NT2/D1 (cell line): ENCODE measurements around the gene ELOVL4.

Source experiments
- DNase-seq: peaks from one replicate; pipeline ENCODE4 v3.0.0-alpha.2; 2011; ENCODE audit warnings: low read depth, low spot score
- H3K27me3 ChIP-seq: 2 replicates; pipeline ENCODE4 v1.6.0; 2011; ENCODE audit warnings: mild to moderate bottlenecking; ENCODE audit not compliant: insufficient read length, insufficient read depth
- H3K36me3 ChIP-seq: 2 replicates; pipeline ENCODE4 v1.6.1; 2011; ENCODE audit warnings: mild to moderate bottlenecking, low read length, mixed read lengths; ENCODE audit not compliant: insufficient read depth, insufficient read length
- H3K4me1 ChIP-seq: 2 replicates; pipeline ENCODE4 v1.5.1; 2011; ENCODE audit not compliant: insufficient read depth, insufficient read length
- H3K4me3 ChIP-seq: 2 replicates; pipeline ENCODE4 v1.5.1; 2011; ENCODE audit warnings: low read depth; ENCODE audit not compliant: insufficient read length
- H3K9ac ChIP-seq: 2 replicates; pipeline ENCODE4 v1.6.0; 2011; ENCODE audit warnings: low read depth; ENCODE audit not compliant: insufficient read length
- H3K9me3 ChIP-seq: 2 replicates; pipeline ENCODE4 v1.5.1; 2011; ENCODE audit warnings: mild to moderate bottlenecking, low read length; ENCODE audit not compliant: insufficient read depth
- SUZ12 ChIP-seq: IDR thresholded peaks from 2 replicates; pipeline ENCODE4 v1.6.1; 2011; ENCODE audit not compliant: insufficient read length, insufficient read depth; ENCODE audit errors: extremely low read depth
- YY1 ChIP-seq: IDR thresholded peaks from 2 replicates; pipeline ENCODE4 v1.6.1; 2011; ENCODE audit not compliant: insufficient read length, insufficient read depth
- ZNF274 ChIP-seq: IDR thresholded peaks from 2 replicates; pipeline ENCODE4 v1.6.1; 2011; ENCODE audit warnings: mild to moderate bottlenecking, low read depth, low read length

Gene ELOVL4

DNA sequence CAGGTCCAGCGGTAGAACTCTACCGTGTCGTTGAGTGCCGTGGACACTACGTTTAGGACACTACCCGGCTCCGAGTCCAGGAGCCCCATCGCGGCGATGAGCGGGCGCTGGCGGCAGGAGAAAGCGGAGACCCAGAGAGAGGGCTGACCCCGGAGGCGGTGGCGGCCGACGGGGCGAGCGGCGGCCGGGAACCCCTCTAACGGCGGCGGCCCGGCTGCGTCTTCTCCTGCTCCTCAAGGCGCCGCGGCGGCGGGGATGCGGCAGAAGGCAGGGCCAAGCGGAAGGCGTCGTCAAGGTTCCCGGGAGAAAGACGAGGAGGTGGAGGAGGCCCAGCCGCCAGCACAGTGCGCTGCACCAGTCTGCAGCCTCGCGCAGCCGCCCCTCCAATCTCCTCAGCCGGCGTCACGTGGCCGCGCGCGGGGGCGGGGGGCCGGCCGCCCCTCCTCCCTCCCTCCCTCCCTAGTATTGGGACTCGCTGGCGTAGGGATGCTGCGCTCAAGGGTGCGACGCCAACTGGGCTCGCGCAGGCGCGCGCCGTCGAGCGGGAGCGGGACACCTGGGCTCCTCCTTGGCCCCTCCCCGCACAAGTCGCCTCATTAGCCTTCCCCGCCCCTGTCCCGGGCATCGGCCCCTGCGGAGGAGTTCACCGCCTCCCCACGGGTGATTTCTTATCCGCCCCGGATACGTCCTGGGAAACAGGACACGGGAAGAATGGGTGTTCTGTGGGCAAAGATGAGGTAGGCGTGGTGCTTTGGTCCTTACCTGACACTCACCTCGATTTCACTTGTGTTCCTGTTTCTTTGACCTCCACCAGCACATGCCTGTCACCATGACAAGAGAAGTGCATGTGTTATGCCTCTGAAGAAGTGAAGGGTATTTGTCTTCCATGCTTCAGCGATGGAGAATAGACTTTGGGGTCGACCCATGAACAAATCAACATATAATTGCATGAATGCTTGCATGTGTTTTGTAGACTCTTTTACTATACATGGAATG is at the start of gene ELOVL4:
Gene ELOVL4 (minus strand): TSS at position 363 of the 996 bp plus-strand sequence. CDS start 274 bp downstream, at position 89.
- H3K27me3 ChIP-seq, result peaks cover 13% of the 10 kb centered on the region
- DNase-seq, result peak; percentile 57
- peaks cover 4% of the 10 kb centered on the region for H3K4me1 ChIP-seq
- no peaks in the 10 kb centered on the region for H3K9me3 ChIP-seq
- no peak for TF ChIP-seq ZNF274
- no peak for TF ChIP-seq SUZ12
- no peak for TF ChIP-seq YY1
- H3K9ac ChIP-seq, result peak within 1 kb of the TSS; percentile 81
- peak within 1 kb of the TSS; percentile 77 for H3K4me3 ChIP-seq
- H3K36me3 ChIP-seq, result no peaks in the 10 kb centered on the region

DNA sequence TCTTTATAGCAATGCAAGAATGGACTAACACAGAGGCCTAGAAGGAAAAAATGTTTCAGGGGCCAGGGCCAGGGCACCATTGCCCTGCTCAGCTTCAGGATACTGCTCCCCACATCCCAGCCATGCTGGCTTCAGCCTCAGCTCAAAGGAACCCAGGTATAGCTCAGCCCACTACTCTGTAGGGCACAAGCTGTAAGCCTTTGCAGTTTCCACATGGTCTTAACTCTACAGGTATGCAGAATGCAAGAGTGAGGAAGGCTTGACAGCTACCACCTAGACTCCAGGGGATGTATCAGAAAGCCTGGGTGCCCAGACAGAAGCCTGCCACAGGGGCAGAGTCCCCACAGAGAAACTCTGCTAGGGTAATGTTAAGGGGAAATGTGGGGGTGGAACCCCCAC is 46.6 kb upstream of the ELOVL4 start:
- Histone ChIP-seq H3K9ac (no peak overlapping the region), H3K4me3 (no peak overlapping the region), H3K9me3 (no peaks in the 10 kb centered on the region), H3K4me1 (no peaks in the 10 kb centered on the region), H3K36me3 (no peaks in the 10 kb centered on the region), H3K27me3 (no peaks in the 10 kb centered on the region)
- TF ChIP-seq ZNF274, result no peak
- TF ChIP-seq YY1, result no peak
- no peak for TF ChIP-seq SUZ12
- no peak for DNase-seq

GRCh38 chr6:79993012-79993910 is 45.9 kb upstream of the ELOVL4 start:
- Histone ChIP-seq H3K36me3 (no peaks in the 10 kb centered on the region), H3K27me3 (no peaks in the 10 kb centered on the region), H3K9ac (no peak overlapping the region), H3K9me3 (no peaks in the 10 kb centered on the region), H3K4me1 (no peaks in the 10 kb centered on the region), H3K4me3 (no peak overlapping the region)
- peak; percentile 9 for DNase-seq
- TF ChIP-seq YY1, result no peak
- no peak for TF ChIP-seq ZNF274
- no peak for TF ChIP-seq SUZ12

- no peaks in the 10 kb centered on the region for H3K9me3 ChIP-seq
- no peak for DNase-seq
- no peak overlapping the region for H3K9ac ChIP-seq
- H3K27me3 ChIP-seq, result no peaks in the 10 kb centered on the region
- H3K36me3 ChIP-seq, result no peaks in the 10 kb centered on the region
- H3K4me3 ChIP-seq, result no peak overlapping the region
- no peaks in the 10 kb centered on the region for H3K4me1 ChIP-seq
- TF ChIP-seq ZNF274 (no peak), SUZ12 (no peak), YY1 (no peak)
Measured at GRCh38 chr6:79989641-79990040, 42.3 kb upstream of the ELOVL4 start.

DNA sequence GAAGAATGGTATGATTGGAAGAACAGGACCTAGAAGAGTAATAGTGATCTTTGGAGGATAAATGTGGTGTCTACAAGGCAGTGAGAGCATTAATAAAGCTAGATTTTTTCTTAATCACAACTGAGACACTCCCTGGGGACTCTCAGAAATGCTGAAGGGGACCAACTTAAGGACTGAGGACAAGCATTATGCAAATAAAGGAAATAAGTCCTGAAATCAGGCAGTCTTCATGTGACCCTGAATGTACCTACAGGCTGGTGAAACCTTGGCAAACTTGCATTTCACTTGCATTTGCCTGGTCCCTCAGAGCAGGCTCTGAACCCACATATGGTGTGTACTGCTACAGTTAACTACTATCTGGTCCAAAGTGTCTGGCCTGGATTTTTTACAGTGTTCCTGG is 37.8 kb upstream of the ELOVL4 start:
- no peak for TF ChIP-seq ZNF274
- no peak for DNase-seq
- no peaks in the 10 kb centered on the region for H3K36me3 ChIP-seq

DNA sequence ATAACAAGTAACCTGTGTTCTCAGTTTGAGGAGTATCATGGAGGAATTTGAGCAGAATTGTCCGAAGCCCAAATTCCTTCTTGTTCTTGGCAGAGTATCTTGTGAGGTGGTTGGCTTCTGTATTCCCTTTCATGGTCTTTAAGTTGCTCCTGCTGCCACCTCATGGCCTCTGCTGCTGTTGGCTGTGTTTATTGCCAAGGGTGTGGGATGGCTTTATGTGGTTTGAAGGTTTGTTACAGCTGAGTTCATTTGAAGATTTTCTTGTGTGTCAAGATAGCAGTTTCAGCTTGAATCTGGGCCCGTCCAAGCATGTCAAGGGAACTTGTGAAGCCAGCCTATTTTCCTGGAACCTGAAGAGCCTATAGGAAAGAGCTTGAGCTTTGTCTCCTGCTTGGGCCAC is 36.9 kb upstream of the ELOVL4 start:
- Histone ChIP-seq H3K27me3 (no peaks in the 10 kb centered on the region), H3K4me3 (no peak overlapping the region), H3K9ac (no peak overlapping the region), H3K36me3 (no peaks in the 10 kb centered on the region), H3K4me1 (no peaks in the 10 kb centered on the region), H3K9me3 (no peaks in the 10 kb centered on the region)
- DNase-seq, result no peak
- no peak for TF ChIP-seq ZNF274
- TF ChIP-seq SUZ12, result no peak
- TF ChIP-seq YY1, result no peak

More for the DNA sequence above, 37.8 kb upstream of the ELOVL4 start:
- H3K4me1 ChIP-seq, result no peaks in the 10 kb centered on the region
- no peaks in the 10 kb centered on the region for H3K27me3 ChIP-seq
- H3K9ac ChIP-seq, result no peak overlapping the region
- no peaks in the 10 kb centered on the region for H3K9me3 ChIP-seq
- no peak overlapping the region for H3K4me3 ChIP-seq

GRCh38 chr6:79981652-79982051 is 34.3 kb upstream of the ELOVL4 start:
- no peak for DNase-seq
- H3K4me1 ChIP-seq, result no peaks in the 10 kb centered on the region
- no peak overlapping the region for H3K9ac ChIP-seq
- H3K27me3 ChIP-seq, result no peaks in the 10 kb centered on the region
- H3K36me3 ChIP-seq, result no peaks in the 10 kb centered on the region
- no peaks in the 10 kb centered on the region for H3K9me3 ChIP-seq
- H3K4me3 ChIP-seq, result no peak overlapping the region
- TF ChIP-seq SUZ12 (no peak), ZNF274 (no peak), YY1 (no peak)
